Measurements from ENCODE around the gene FAM151B. TPM values are rescaled to one million over a fixed set of nuclear protein-coding genes. Genes with fewer than 3 reads are reported as not detected.
"Not testable (repeated sequence)": the region's sequence is repeated elsewhere in the genome, so short reads cannot be mapped to it uniquely, and the experiment has no call there.

Gene FAM151B, protein sequence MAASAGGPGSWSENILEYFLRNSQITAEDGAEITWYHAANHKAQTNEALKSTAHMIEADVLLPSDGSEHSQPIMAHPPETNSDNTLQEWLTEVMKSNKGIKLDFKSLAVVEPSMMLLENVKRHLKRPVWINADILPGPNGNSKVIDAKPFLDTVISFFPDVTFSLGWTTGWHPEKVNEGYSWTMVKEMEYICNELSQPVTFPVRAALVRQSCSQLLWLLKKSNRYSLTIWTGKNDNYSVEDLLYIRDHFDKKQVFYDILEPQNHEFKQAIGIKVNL
- 1 to 10 TPM; 1.9 to 3.0 (median 2.7) TPM for polyA plus RNA-seq (ENCODE audit: insufficient read depth in 1 of 5, insufficient read length in 5 of 5, low replicate concordance in 1 of 5)
- long read RNA-seq, donor 1, partial matches to known transcripts = 0 of 1 reads
- long read RNA-seq, donor 1, other reads (novel, unspliced or antisense) = 0 of 1 reads
- long read RNA-seq, donor 2 = 0 reads
- long read RNA-seq, donor 3 = 0 reads
- long read RNA-seq, donor 4, partial matches to known transcripts = 0 of 1 reads
- long read RNA-seq, donor 4, other reads (novel, unspliced or antisense) = 0 of 1 reads
- long read RNA-seq, donor 5, partial matches to known transcripts = 0 of 1 reads
- long read RNA-seq, donor 5, other reads (novel, unspliced or antisense) = 0 of 1 reads
- long read RNA-seq, donor 6 = 0 reads
- long read RNA-seq, donor 7 = 0 reads
- long read RNA-seq, donor 8, partial matches to known transcripts = 5 of 5 reads
- long read RNA-seq, donor 8, other reads (novel, unspliced or antisense) = 0 of 5 reads

DNA sequence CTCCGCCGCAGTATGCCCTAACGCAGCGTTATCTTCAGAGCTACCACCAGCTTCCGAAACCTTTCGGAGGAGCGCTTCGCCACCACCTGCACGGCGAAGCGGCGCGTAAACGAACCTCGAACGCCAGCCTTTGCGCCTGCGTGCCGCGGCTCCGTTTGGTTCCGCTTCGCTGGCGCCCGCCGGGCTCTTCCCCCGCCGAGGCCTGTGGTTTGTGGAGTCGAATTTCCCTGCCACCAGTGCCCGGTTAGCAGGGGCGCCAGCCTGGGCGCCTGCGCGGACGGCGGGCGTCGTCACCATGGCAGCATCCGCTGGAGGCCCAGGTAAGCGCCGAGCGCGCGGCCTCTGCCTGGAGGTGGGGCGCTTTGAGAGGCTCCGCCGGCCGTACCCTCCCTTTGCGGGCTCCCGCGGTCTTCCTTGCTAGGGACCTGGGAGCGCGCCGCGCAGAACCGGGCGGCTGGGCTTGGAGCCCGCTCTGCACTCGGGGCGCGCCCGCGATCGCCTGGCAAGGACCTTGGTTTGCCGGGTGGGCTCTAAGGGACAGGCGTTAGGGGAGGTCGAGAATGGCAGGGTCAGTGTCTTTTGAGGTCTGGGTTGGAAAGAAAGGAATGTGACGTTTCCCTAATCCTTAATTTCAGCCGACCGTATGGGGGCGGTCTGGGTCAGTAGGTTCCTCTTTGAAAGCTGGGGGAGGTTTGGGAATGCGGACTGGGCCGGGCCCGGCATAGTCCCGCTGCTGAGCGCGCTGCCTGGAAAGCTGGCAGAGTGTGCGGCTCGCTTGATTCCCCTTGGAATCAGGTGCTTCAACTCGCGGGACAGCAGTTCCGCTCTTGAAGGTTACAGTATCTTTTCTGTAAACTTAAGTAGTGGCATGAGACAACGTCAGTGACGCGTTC, at the start of gene FAM151B:
TSS of gene FAM151B (plus strand) at position 272 of the 893 bp plus-strand sequence. CDS start at position 296, 24 bp downstream.
- DNase-seq = peak; percentile 85 to 89

DNA sequence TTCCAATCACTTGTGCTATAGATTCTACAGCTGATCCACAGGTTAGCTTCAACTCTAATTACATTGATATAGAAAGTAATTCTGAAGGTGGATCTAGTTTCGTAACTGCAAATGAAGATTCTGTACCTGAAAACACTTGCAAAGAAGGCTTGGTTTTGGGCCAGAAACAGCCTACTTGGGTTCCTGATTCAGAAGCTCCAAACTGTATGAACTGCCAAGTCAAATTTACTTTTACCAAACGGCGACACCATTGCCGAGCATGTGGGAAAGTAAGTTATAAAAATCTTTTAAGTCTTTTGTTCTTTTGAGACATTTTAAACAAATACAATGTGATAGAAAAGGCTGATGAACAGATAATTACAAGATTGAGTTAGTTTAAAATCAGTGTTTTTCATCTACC, 49.2 kb upstream of the FAM151B start:
- no peak for DNase-seq

DNA sequence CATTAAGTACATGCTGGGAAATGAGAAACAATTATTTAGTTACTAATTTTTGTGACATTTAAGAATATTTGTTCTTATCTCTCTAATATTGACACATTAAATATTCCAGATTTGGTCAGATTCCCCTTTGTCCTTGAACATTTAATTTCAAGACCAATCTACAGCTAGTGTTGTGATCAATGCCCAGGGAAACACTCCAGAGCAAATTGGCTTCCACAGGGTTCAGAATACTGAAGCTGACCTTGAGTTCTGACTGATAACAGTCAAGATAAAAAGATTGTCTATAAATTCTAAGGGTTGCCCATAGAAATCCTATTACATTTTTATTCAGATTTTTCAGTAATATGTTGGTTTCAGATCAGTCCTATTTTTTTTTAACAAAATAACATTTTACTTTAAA, 48.7 kb upstream of the FAM151B start:
- DNase-seq = no peak

DNA sequence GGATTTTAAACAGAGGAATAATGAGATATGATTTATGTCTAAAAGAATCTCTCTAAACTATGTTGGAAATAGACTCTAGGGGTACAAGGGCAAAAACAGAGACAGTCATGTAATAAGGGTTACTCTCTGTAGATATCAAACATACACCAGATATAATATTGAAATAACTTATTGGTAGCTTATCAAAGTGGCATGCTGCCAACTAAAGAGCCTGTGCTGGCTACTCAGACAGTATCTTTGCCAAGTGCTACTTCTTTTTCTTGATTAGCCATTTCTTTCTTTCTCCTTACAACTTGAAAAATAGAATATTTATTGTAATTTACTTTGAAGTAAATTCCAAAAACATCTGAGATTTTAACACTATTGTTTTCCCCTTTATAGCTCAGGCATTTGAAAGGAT, 45.2 kb upstream of the FAM151B start:
- no peak for DNase-seq

DNA sequence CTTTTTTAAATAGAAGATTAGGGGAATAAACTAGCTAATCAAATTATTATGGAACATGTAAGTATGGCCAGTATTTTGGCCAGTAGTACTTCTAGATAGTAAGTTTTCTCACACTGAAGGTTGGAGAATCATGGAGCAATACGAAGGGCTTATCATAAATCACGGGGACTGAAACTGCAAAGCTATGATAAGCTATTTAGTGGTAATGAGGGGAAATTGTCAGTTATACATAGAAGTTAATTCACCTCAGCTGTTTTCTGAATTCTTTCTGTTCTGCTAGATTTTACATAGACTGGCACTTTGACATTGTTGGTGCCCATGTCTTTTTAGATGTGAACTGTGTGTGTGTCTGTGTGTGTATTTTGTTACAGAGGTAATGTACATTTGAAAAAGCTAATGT, 34.5 kb upstream of the FAM151B start:
- no peak for DNase-seq

DNA sequence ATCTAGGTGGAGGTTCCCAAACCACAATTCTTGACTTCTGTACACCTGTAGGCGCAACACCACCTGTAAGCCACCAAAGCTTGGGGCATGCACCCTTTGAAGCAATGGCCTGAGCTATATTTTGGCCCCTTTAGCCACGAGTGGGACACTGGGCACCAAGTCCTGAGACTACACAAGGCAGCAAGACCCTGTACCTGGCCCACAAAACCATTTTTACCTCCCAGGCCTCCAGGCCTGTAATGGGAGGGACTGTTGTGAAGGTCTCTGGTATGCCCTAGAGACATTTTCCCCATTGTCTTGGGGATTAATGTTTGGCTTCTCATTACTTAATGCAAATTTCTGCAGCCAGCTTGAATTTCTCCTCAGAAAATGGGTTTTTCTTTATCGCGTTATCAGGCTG, 24.6 kb upstream of the FAM151B start:
- no peak for DNase-seq

DNA sequence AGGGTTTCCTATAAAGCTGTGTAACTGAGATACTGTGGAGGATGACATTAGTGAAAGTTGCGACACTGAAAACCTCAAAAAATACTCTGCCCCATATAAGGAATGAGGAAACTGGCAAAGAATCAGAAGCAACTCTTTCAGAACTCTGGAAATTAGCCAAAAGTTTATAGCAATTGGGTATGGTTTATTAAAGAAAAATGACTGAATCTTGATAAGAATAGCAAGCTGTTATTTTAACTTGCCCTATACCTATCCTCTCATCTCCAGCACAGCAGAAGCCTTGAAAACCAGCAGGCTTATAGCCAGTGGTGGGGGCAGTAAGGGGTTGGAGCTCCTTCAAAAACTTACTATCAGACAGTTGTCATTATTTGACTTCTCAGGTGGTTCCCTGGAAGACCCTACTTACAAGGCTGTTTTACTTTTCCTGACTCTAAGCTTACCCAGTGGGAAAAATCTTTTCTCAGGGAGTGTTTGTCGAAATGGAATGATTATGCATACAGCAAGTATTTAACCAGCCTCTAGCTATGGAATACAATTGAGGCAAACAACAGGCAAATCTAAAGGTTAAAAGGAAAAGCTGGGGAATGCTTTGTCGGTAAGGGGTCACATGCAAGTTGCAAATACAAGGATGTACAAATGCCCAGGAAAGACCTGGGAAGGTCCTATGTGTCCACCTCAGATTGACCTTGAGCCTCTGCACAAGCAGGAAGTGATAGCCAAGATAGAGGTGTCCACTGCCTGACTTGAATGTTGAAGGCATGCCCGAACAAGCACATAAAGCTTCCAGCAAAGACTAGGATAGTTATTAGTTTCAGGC, 21.0 kb upstream of the FAM151B start:
- no peak for DNase-seq

DNA sequence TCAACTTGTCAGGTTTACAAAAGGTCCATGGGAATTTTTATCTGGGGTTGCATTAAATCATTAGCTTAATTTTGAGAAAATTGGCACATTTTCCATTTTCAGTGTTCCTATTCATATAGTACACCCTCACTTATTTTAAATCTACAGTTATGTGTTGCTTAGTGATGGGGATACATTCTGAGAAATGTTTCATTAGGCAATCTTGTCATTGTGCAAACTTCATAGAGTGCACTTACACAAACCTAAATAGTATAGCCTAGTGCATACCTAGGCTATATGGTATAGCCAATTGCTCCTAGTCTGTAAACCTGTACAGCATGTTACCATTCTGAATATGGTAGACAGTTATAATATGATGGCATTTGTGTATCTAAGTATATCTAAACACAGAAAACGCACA, 19.8 kb upstream of the FAM151B start:
- no peak for DNase-seq

DNA sequence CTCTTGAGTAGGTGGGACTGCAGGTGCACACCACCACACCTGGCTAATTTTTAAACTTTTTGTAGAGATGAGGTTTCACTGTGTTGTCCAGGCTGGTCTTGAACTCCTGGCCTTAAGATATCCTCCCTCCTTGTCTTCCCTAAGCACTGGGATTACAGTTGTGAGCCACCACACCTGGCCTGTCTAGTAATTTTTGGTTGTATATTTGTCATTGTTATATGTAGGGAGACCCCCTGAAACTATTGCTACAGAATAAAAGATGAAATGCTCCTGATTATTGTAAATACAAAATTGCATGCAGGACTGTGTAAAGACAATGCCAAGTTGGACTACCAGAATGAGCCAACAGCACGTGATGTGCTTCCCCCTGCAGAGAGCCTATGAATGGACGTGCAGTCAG, 17.3 kb upstream of the FAM151B start:
- not testable (repeated sequence) for DNase-seq

DNA sequence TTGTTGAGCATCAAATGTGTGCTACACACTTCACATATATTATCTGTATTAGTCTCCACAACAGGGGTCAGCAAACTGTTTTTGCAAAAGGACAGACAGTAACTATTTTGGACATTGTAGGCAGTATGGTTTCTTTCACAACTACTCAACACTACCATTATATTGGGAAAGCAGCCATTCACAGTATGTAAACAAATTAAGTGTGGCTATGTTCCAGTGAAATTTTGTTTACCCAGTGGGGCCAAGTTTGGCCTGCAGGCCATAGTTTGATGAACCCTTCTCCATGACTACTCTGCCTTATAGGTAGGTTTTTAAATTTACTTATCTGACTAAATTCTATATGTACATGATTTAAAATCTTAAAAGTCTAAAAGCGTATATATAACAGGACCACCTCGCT, 13.0 kb upstream of the FAM151B start:
- DNase-seq = peak in 1 of 2 donors; percentile 24

DNA sequence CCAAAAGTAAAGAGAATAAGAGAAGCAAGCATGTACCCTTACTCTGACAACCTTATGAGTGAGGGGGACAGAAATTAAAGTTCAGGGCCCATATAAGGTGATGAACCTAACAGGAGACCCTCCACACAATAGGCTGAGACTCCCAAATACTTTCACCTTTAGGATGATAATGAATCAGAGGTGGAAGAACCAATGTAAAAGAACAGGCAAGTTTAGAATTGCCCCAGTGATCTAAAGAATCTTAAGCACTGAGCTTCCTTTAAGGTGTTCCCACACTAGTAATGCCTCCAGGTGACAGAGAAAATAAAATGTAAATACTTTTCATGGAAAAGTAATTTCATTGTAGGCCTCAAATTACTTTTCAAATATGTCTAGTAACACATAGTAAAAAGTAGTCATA, 8.2 kb upstream of the FAM151B start:
- no peak for DNase-seq

DNA sequence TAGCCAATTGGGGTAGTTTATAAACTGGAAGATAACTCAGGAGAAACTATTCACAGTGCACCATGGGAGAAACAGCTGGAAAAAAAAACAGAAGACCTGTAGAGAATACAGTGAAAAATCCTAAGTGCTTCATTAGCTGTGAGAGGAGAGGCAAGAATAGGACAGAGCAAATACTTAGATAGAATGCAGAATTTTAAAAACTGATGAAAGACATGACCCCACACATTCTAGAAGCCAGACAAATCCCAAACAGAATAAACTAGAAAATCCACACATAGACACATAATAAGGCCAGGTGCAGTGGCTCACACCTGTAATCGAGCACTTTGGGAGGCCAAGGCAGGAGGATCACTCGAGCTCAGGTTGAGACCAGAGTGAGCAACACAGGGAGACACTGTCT, 7.5 kb upstream of the FAM151B start:
- DNase-seq = no peak

DNA sequence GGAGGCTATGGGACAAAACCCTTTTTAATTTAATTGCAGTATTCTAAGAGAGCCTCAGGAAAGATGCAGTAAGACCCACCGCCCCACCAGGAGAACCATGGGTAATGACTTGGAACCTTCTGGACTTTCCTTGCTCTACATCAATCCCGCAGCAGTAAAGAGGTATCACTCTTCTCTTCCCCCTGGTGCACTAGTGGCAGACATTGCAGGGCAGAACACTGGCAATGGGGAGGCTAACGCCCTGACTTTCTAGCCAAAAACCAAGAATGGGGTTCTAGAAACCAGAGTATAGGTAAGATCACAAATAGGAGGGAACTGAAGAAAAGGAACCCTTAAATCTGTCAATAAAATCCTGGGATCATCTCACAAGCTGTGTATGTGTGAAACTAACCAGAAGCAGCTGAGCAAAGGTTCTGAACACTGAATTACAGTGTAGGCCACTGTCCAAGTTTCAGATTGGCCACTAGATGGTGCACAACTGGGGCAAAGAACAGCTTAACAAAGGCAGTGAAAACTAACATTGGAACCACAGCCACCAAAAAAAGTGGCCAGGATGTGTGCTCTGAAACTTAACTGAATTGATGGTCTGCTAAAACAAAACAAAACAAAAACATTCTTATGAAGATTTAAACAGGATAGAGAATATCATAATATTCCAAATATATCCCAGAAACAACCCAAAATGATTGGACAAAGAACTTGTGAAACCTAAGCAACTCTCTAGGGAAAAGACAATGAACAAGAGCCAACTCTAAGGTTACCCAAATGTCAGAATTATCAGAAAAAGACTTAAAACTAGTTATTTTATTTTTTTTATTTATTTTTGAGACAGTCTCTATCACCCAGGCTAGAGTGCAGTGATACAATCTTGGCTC, 6.6 kb upstream of the FAM151B start:
- DNase-seq = no peak

DNA sequence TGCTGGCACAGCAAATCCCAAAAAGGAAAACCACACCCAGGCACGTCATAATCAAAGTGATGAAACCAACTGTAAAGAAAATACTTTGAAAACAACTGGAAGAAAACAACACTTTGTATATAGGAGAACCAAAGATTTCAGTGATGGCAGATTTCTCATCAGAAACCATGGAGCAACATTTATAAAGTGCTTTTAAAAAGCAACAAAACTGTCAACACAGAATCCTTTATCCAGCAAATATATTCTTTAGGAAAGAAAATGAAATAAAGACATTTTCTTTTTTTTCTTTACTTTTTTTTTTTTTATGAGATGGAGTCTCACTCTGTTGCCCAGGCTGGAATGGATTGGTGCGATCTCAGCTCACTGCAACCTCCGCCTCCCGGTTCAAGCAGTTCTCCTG, 5.3 kb upstream of the FAM151B start:
- DNase-seq = no peak

DNA sequence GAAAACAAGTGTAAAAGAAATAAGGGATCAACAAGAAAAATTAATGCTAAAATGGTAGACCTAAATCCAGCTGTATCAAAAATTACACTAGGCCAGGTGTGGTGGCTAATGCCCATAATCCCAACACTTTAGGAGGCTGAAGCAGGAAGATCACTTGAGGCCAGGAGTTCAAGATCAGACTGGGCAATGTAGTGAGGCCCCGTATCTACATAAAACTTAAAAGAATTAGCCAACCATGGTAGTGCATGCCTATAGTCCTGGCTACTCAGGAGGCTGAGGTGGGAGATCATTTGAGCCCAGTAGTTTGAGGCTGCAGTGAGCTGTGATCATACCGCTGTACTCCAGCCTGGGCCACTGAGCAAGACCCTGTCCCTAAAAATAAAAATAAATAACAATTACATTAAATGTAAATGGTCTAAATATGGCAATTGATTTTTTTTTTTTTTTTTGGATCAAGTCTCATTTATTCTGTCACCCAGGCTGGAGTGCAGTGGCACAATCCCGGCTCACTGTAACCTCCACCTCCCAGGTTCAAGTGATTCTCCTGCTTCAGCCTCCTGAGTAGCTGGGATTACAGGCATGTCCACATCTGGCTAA, 4.2 kb upstream of the FAM151B start:
- DNase-seq = no peak

DNA sequence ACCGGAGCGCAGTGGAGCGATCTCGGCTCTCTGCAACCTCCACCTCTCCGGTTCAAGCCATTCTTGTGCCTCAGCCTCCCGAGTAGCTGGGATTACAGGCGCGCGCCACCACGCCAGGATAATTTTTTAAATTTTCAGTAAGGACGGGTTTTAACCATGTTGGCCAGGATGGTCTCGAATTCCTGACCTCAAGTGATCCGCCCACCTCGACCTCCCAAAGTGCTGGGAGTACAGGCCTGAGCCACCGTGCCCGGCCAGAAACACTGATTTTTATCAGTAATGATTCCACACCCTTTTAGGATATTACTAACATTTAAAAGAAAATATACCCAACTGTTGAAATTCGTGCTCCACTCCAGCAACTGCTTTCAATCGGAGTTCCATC, 464 bp upstream of the FAM151B start:
- DNase-seq = no peak

DNA sequence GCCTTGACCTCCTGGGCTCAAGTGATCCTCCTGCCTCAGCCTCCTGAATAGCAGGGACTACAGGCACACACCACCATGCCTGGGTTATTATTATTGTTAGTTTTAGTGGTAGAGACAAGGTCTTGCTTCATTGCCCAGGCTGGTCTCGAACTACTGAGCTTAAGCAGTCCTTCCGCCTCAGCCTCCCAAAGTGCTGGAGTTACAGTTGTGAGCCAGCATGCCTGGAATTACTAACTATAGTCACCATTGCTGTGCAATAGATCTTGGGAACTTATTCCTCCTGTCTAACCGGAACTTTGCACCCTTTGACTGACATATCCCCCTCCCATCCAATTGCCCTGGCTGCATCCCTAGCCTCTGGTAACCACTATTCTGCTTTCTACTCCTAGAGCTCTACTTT, 3.4 kb downstream of the FAM151B start:
- DNase-seq = no peak

DNA sequence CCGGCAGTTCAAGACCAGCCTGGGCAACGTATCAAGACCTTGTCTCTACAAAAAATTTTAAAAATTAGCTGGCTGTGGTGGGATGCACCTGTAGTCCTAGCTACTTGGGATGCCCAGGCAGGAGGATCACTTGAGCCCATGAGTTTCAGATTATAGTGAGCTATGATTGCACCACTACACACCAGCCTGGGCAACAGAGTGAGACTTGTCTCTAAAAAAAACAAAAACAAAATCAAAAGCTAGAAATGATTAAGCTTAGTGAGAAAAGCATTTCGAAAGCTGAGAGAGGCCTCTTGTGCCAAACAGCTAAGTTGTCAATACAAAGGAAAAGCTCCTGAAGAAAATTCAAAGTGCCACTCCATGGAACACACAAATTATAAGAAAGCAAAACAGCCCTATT, 4.8 kb downstream of the FAM151B start:
- DNase-seq = no peak

DNA sequence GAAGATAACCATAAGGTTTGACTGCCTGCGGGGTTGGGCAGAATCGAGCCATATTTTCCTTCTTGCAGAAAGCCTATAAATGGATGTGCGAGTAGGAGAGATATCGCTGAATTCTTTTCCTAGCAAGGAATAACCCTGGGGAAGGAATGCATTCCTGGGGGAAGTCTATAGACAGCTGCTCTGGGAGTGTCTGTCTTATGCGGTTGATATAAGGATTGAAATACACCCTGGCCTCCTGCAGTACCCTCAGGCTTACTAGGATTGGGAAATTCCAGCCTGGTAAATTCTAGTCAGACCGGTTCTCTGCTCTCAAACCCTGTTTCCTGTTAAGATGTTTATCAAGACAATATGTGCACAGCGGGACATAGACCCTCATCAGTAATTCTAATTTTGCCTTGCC, 5.5 kb downstream of the FAM151B start:
- DNase-seq = not testable (repeated sequence)

DNA sequence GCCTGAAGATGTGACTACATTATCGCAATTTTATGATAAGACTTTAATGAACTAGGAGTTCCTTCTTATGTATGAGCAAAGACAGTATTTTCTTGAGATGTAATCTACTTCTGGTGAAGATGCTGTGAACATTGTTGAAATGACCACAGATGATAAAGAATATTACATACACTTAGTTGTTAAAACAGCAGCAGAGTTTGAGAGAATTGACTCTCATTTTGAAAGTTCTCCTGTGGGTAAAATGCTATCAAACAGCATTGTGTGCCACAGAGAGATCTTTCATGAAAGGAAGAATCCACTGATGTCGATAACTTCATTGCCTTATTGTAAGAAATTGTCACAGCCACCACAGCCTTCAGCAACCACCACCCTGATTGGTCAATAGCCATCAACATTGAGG, 8.0 kb downstream of the FAM151B start:
- no peak for DNase-seq
